HG03442 (cell line): Measurements from ENCODE around the gene CREB3L2.
A peak's percentile ranks its signal among the peaks of the same experiment; 100 is the strongest.
"Not testable (repeated sequence)": the region's sequence is repeated elsewhere in the genome, so short reads cannot be mapped to it uniquely, and the experiment has no call there.

Experiments
- ATAC-seq: cut with Tn5 transposase; IDR thresholded peaks from one replicate; pipeline ENCODE4 v1.9.1; 2021; ENCODE audit warnings: mild to moderate bottlenecking, moderate library complexity; ENCODE audit not compliant: unreplicated experiment

The CREB3L2 gene

GRCh38 chr7:137848095-137848494 lies 153.8 kb downstream of the CREB3L2 start:
- ATAC-seq = no peak

DNA sequence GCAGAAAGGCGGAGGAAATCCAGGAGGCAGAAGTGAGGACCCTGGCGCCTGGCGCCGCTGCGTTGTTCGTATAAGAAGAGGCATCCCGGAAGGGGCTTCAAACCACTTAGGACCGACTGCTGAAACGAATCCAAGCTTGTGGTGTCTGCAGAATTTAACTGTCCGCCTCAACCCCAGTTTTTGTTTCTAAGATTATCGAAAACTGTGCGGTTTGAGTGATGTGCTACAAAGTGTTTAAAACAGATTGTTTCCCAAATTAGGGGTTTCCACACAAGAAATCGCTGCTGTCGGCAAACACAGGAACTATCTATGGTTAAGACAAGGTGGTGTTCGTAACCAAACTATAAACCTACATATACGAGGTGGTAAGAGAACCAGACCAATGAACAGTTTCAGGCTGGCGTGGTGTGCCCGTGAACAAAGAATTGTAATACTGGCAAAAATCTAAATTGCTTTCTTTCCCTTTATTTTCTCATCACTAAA lies 154.3 kb downstream of the CREB3L2 start:
- ATAC-seq = peak; percentile 34

DNA sequence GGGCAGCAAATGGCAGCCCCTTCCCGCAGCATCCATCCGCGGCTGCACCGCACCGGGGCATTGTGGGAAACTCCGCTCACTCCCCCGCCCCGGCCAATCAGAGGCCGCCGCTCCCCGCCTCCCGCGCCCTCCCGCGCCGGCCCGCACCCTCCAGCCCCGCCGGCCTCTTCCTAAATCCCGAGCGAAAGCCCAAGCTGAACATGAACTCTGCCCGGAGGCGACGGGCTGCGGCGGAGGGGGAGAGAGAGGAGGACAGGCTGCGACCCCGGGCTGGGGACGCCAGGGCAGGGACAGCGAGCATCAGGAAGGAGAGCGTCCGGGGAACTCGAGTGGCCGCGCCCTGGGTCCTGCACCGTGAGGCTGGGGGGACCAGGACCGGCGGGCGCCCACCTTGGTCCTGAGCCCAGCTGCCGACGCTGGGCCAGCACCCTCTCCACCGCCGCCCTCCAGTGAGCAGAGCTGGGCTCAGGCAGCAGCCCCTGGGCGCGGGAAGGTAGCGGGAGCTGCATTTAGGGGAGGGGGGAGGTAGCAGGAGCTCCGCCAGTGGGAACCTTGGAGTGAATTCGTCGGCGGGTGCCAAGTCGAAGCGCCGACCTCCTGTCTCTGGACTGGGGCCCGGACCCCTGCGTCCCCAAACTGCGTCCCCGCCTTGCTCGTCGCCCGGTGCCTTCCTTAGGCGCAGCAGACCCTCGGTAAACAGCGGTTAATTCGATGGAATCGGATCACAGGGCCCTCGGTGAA lies 154.9 kb downstream of the CREB3L2 start, which contains the start of gene DGKI:
DGKI (minus strand) TSS at position 148 of the 741 bp plus-strand sequence.
- ATAC-seq = peak; percentile 35

DNA sequence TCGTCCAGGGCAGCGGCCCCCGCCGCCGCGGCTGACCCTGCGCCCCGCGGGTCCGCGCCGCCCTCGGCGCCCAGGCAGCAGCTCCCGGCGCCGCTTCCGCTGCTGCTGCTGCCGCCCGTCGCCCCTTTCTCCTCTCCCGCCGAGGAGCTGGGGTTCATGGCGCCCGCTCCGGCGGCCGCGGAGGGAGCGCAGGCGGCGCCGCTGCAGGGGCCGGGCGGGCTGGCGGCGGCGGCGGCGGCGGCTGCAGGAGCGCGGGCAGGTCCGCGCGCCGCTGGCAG lies 155.4 kb downstream of the CREB3L2 start:
- peak; percentile 37 for ATAC-seq

DNA sequence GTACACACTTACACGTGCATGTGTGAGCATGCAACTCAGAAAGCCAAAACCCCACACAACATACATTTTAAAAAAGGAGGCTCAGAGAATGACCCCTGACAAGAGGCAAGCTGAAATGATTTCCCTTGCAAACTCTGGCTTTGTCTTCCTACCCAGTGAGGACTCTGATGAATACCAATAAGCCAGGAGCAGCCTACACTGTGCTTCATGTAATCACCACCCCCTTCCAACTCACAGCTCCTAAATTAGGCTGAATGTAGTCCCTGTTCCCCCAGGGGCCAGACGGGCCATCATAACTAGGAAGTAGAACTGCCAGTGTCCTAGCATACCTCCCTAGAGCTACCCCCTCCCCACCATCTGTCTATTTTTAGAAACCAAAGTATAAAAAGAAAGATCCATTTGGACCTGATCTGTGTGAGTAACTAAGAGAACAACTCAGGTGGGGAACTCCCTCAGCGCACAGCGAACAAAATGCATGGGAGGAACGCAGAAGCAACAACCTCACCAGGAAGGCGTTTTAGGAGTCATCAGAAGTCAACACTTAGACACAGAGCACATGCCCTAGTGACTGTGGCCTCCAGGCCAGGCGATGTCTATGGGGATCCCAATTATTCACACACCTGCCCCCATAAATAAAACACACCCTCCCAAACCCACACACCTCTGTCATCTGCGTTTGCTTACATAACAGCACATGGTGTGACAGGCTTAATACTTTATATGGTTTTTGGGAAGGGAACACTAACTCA lies 157.0 kb downstream of the CREB3L2 start:
- ATAC-seq = no peak

DNA sequence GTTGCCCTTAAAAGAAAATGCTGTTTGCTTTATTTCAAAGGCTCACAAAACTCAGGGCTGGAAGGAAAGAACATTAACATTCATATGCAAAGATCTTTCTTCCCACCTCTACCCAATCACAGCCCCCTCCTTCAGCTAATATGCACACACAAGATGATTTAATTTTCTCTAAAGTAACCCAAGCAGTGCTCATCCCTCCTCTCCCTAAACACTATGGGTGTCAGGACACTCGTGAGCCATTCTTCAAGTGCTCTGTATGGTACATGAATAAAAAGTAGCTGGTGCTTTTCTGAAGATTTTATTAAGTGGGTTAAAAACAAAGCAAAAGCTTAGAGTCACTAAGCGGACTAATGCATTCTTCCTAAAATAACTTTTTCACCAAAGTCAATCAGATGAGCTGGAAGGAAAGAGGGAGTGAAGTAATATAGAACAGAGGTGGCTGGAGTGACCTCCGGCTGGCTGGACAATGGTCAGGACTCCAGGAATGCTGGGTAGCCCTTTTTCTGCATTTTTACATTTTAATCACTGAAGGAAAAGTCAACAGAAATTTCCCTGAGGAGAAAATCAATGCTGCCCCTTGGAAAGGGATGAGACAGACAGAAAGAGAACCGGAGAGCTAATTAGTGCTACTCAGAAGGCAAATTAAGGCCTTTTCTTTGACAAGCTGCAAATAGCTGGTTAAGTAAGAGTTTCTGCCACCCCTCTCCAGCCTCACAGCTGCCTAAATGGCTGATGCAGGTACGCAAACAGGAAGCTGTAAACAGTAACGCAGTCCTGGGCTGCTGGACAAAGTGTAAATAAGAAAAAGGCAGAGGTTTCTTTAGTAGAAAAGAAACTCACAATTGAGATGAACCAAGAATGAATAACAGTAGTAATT lies 161.7 kb downstream of the CREB3L2 start:
- no peak for ATAC-seq

- no peak for ATAC-seq
These were observed 163.1 kb downstream of the CREB3L2 start for GRCh38 chr7:137838706-137839315.

DNA sequence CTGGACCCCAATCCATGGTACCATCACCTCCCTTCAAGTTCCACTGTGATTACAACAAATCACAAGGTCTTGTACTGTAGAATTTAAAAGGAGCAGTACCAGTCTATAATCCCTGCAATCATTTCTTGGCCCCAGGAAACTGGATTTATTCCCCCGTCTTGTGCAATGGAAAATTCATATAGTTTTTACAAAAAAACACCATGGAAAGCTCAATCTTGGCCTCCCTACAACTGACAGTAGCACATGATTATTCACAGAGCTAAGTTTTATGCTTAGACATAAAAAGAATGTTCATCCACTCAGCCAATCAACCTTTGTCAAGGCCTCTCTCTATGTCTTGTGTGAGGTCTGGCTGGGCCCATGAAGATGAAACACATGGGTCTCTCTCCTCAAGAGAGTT lies 165.3 kb downstream of the CREB3L2 start:
- ATAC-seq = no peak

- ATAC-seq = no peak
These were observed 165.8 kb downstream of the CREB3L2 start for GRCh38 chr7:137836113-137836509.

- ATAC-seq = no peak
These were observed 166.3 kb downstream of the CREB3L2 start for GRCh38 chr7:137835486-137836112.

DNA sequence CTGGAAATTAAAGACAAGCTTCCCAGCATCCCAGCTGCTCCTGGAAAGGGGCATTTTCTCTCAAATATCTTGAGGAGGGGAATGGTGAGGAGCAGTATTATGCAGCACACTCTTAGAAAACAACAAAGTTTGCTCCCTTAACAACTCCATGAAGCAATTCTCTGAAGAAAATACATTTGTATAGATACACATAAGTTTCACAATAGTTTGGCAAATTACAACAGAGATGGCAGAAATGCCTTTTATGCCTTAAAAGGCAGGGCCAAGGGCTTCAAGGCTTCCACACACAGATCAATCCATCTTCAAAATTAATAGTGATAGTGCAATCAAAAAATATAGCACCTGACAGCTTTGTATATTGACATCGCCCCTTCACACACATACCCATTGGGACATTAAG lies 167.3 kb downstream of the CREB3L2 start:
- ATAC-seq = no peak

DNA sequence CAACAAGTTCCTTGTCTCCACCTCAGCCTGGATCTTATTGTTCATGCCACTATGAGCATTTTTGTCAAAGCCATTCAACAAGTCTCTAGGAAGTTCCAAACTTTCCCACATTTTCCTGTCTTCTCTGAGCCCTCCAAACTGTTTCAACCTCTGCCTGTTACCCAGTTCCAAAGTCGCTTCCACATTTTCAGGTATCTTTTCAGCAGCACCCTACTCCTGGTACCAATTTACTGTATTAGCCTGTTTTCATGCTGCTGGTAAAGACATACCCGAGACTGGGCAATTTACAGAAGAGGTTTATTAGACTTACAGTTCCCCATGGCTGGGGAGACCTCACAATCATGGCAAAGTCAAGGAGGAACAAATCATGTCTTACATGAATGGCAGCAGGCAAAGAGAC lies 168.9 kb downstream of the CREB3L2 start:
- not testable (repeated sequence) for ATAC-seq

GRCh38 chr7:137832382-137832781 lies 169.5 kb downstream of the CREB3L2 start:
- no peak for ATAC-seq

DNA sequence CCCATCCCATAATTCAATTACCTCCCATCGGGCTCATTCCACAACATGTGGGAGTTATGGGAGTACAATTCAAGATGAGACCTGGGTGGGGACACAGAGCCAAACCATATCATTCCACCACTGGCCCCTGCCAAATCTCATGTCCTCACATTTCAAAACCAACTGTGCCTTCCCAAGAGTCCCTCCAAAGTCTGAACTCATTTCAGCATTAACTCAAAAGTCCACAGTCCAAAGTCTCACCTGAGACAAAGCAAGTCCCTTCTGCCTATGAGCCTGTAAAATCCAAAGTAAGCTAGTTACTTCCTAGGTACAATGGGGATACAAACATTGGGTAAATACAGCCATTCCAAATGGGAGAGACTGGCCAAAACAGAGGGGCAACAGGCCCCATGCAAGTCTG lies 170.3 kb downstream of the CREB3L2 start:
- not testable (repeated sequence) for ATAC-seq

DNA sequence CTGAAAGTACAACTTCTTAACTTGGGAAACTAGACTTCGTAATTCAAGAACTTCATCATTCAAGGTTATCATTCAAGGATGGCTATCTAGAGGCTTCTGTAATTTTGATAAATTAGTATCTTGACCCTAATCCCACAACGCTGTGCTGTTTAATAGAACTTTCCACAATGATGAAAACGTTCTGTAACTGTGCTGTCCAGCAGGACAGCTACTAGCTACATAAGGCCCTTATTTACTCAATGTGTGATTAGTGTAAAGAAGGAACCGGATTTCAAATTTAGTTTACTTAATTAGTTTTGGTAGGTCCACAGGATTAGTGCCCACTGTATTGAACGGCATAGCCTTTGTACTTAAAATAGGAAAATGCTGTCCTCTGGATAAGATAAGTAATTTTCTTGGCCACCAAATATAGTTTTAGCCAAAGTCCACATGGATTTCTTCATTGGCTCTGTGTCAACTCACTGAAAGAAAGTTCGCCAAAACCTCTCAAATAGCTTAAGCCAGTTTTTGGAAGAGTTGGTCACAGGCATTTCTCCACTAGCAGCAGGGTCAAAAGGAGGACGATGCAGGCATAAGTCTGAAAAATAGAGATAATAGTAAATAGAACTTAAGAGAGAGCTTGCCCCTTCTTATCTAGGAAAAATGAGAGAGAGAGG lies 172.4 kb downstream of the CREB3L2 start:
- no peak for ATAC-seq

- ATAC-seq = no peak
These were observed 173.4 kb downstream of the CREB3L2 start for GRCh38 chr7:137828456-137828855.

GRCh38 chr7:137825489-137825888 lies 176.4 kb downstream of the CREB3L2 start:
- no peak for ATAC-seq
